Fibroblast of skin of right biceps (primary cell): ENCODE measurements around the gene CCZ1B.
"Not testable (repeated sequence)": the region's sequence is repeated elsewhere in the genome, so short reads cannot be mapped to it uniquely, and the experiment has no call there.

ENCODE experiments used
- DNase-seq: peaks from one replicate; pipeline ENCODE4 v3.0.0-alpha.2; 2013

Gene CCZ1B

DNA sequence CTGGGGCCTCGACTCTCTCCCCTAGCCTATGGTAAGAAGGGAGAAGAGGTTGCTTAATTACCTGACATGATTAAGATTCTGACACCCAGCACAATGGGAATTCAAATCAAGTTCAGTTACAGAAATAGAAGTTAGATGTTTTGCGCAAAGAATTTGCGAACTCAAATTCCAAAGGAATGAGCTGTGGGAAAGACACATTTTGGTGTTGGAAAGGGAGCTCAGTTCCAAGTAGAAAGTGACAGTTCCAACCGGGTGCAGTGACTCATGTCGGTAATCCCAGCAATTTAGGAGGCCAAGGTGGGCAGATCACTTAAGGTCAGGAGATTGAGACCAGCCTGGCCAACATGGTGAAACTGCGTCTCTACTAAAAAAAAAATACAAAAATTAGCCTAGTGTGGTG, 4.0 kb upstream of the CCZ1B start:
- peak; percentile 11 for DNase-seq

DNA sequence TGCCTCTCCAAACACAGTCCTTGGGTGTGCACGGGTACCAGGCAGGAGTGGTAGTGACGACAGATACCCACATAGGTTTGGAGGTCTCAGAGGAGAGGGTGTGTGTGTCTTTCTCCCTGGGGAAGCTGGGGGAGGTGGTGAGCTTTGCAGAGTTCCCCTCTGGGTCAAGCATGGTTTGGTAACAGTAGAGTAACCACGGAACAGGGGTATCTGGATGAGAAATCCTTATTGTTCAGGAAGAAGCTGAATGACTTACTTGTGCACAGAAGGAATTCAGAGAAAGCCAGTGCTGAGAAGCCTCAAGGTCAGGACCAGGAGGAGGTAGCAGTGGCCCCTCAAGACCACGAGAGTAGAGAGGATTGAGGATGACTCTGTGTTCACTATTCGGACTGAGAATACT, 3.5 kb upstream of the CCZ1B start:
- DNase-seq = not testable (repeated sequence)

DNA sequence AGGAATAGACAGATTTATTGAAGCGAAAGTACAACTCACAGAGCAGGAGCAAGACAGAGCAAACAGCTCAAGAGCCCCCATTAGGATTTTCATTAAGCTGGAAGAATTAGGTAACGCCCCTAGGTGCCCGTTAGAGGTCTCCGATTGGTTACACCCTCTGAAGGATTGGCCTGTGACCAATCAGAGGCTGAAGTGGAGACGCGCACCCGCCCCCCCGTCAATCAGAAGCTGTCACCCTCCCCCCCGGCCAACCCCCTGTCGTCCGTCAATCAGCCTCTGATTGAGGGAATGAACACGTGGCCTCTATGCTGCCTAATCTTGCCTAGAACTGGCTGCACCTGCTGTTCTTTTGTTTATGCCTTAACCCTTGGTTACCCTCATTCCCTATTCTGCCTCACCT, 1.1 kb upstream of the CCZ1B start:
- DNase-seq = not testable (repeated sequence)

DNA sequence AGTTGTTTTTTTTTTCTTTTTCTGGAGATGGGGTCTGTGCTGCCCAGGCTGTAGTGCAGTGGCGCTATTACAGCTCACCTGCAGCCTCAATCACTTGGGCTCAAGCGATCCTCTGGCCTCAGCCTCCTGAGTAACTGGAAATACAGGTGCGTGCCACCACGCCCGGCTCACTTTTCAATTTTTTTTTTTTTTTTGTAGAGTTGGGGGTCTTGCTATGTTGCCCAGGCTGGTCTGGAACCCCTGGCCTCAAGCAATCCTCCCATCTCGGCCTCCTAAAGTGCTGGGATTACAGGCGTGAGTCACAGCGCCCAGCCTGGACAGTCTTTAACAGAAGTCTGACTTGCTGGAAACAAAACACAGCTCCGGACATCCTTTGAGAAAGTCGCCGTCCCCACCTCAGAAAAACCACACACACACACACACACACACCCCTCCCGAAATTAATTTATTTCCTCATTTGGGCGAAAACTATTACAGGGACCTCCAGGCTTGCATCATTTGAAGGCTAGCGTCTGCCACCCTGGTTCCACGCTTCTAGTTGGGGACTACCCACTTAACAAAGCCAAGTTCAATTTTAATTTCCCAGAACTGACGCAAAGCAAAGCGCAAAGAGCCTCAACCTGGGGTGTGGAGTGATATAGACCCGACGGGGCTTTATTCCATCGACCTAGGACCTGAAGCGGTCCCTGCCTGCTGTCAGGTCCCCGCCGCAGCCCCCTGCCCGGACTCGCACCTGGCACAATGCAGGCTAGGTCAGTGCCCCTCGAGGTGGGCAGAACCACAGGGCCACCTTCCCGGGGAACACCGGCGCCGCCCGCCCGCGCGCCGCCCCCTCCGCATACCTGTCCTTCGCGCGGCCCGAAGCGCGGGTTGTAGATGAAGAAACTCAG, 594 bp downstream of the CCZ1B start:
- DNase-seq = not testable (repeated sequence)

DNA sequence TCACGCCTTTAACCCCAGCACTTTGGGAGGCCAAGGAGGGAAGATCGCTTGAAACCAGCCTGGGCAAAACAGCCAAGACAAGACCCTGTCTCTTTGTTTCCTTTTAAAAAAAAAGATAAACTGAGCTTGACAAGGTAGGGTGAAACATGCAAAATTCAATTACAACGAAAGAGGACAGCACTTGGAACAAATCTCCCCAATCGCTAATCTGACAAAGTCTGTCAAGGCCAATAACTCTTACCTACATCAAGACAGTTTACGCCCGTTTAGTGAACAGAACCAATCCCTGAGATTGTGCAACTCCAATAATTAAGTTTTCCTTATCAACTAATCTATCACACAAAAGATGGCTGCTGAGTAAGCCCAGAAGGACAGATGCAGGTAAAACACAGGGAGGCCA, 4.5 kb downstream of the CCZ1B start:
- DNase-seq = not testable (repeated sequence)

DNA sequence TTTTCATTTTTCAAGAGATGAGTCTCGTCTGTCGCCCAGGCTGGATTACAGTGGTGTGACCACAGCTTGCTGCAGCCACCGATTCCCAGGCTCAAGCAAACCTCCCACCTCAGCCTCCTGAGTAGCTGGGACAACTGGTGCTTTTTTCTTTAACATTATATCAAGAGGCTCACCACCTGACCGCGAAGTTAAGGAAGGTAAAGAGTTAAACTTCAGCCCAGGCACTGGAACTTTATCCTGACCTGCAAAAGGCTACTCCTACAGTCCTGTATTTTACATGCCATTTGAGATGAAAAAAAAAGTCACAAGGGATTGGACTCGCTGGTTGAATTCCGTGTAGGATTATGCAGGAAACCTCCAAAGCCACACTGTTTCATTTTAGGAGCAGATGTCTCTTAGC, 10.6 kb downstream of the CCZ1B start:
- not testable (repeated sequence) for DNase-seq

DNA sequence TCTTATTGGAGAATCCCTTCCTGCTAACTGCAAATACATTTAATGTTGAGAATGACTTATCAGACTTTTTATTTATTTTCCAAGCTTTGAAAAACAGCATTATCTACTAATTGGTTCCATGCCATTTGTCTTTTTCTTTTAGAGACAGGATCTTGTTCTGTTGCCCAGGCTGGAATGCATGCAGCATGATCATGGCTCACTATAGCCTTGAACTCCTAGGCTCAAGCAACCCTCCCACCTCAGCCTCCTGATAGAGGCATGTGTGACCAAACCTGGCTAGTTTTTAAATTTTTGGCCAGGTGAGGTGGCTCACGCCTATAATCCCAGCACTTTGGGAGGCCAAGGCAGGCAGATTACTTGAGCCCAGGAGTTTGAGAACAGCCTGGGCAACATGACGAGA, 13.1 kb downstream of the CCZ1B start:
- DNase-seq = not testable (repeated sequence)

DNA sequence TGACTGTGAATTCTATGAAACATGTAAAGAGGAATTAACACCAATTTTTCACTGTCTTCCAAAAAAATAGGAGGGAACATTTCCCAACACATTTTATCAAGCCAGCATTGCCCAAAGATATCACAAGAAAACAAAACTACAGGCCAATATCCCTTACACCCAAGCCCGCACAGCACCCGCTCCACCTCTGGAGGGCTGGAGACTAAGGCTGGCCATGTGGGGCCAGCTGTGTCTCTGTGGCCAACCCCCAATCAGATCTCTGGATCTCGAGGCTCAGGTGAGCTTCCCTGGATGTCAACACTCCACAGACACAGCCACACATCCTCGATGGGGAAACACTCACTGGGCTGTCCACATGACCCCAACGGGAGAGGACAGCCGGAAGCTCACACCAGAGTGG, 18.1 kb downstream of the CCZ1B start:
- not testable (repeated sequence) for DNase-seq

DNA sequence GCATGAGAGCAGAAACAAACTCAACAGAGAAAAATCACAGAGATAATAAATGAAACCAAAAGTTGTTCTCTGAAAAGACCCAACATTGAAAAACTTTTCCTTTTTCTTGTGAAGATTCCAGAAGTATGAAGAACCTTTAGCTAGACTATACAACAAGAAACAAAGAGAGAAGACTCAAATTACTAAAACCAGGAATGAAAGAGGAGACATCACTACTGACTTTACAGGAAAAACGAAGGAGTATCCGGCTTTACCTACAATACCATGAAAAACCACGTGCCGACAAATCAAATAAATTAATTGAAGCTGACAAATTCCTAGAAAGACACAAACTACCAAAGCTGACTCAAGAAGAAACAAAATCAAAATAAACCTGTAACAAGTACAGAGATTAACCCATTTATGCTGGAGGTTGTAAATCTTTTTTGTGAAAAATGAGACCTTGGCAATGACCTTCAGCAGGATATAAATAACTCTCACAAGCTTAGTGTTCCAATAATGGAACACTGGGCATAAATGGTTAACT, 18.6 kb downstream of the CCZ1B start:
- DNase-seq = not testable (repeated sequence)

DNA sequence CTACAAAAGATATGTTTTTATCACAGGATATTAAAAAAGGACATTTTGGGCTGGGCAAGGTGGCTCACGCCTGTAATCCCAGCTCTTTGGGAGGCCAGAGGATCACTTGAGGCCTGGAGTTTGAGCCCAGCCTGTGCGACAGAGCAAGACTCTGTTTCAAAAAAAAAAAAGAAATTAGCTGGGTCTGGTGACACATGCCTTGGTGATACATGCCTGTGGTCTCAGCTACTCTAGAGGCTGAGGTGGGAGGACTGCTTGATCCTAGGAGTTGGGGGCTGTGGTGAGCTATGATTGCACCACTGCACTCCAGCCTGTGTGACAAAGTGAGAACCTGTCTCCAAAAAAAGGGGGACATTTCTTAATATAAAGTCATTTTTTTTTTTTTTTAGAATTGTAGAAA, 25.7 kb downstream of the CCZ1B start:
- DNase-seq = not testable (repeated sequence)

DNA sequence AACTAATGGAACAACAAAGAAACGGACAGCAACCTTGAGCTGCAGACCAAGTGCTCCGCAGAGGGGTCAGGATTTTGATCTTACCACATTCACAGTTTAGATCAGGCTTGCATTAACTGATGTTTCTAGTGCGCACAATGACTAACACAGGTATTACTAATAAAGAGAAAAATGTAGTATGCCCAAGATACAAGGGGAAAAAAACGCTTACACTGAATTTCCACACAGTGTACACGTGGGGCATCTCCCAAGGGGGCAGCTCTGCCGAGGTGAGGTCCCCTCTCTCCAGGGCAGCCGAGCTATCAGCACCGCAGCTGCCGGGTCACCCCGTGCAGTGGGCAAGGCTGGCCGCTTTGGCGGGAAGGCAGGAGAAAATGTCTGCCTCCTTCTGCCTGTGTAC, 26.2 kb downstream of the CCZ1B start:
- not testable (repeated sequence) for DNase-seq

DNA sequence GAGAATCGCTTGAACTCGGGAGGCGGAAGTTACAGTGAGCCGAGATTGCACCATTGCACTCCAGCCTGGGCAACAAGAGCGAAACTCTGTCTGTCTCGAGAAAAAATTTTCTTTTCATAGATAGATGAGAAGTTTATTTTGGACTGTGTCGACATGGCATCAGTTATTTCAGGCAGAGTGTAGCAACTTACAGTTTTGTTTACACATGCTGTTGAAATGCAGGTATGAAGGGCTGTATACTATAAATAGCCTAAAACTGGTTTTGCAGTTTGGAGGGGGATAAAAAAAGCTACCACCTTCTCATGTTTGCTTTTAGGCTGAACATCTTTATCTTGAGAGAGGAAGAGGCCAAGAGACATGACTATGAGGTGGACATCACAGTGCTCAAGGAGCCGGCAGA, 28.0 kb downstream of the CCZ1B start:
- not testable (repeated sequence) for DNase-seq

DNA sequence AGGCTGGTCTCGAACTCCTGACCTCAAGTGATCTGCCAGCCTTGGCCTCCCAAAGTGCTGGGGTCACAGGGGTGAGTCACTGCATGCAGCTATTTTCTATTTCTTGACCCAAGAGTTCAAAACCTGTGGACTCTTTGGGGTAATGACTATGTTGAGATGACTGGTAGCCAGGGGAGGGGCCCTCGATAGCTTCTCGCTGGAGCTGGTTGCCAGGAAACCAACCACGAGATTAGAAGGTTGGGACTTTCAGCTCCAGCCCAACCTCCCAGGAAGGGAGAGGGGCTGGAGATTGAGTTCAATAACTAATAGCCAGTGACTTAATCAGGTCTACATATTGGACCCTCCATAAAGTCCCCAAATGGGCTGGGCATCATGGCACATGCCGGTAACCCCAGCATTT, 28.9 kb downstream of the CCZ1B start:
- DNase-seq = not testable (repeated sequence)

DNA sequence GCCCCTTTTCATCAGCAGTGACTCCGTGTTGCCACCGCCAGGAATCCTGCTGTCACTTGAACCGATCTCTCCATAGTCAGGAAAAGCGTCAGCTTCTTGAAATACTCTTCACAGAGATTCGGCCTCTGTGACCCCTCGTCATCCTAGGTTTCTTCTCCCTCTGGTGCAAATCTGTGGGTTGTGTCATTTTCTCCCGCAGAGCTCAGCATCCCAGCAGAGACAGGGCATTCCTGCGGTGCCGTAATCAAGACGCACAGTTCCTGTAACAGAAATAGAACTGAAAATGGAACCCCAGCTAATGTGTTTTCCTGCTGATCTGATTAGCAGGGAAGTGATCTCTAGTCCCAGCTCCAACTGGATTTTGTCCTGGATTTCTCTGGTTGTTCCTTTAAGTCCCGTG, 31.8 kb downstream of the CCZ1B start:
- DNase-seq = not testable (repeated sequence)

DNA sequence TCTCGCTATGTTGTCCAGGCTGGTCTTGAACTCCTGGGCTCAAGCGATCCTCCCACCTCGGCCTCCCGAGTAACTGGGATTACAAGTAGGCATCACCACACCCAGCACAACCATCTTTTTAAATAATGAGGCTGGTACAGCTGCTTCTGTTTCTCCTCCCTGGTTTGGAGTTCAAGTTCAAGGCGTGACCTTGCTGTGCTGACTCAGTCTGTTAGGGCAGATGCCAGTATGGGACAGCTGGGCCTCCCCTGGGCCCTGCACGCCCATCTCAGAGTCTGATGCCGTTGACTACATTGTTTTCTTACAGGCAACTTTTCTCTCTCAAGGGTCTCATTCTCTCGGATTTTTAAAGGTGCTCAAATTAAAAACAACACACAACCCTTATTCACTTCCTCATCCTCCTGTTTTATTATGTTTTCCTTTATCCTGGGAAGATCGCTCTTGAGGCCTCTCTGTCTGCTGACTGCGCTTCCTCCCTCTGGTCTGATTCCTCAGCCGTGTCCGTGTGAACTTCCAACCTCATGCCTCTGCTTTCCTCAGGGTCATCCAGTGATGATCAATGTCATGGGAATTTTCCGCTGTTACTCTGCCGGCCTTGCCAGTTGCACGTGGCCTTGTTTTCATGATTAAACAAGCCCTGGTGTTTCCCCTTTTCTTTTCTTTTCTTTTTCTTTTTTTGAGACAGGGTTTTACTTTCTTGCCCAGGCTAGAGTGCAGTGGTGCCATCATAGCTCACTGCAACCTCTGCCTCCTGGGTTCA, 33.8 kb downstream of the CCZ1B start:
- DNase-seq = peak; percentile 3

DNA sequence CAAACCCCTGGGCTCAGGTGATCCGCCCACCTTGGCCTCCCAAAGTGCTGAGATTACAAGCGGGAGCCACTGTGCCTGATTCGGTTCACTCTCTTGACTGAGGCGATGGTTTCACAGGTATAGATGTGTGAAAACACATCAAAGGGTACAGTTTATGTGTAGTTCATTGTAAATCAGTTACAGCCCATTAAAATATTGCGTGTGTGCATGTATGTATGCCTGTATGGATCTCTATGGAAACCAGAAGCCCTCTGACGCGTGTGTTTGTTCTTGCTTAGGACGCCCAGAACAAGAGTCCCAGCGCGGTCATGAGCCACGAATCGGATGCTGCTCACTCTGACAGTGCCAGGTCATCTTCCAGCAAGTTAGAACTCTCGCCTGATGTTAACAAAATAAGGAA, 36.7 kb downstream of the CCZ1B start:
- DNase-seq = not testable (repeated sequence)

DNA sequence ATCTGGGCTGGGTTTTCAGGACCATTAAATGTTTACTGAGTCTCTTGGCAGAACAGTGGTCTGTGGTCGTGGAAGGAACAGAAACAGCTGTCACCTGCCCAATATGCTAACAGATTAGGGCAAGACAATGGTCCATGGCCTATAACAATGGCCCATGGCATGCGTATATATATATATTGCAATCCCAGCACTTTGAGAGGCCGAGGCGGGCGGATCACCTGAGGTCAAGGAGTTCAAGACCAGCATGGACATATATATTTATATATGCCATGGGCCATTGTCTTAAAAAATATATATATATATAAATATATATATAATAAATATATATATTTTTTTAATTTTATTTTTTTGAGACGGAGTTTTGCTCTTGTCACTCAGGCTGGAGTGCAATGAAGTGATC, 44.5 kb downstream of the CCZ1B start:
- not testable (repeated sequence) for DNase-seq

DNA sequence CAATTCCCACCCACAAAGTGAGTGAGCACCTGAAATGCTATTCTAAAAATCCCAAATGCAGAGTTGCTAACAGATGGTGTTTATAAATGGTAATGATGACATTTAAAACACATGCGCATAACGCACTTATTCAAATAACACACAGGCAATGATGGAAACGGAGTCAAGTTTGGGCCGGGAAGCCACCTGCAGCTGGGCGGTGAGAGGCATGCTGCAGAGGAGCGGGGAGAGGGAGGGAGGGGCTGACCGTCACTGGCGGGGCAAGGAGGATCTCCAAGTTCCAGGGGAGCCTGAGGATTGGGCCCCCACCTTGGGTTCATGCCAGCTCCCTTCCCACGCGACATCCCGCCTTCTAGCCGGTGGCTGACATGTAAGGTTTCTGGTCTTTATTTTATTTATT, 64.9 kb downstream of the CCZ1B start:
- DNase-seq = not testable (repeated sequence)

DNA sequence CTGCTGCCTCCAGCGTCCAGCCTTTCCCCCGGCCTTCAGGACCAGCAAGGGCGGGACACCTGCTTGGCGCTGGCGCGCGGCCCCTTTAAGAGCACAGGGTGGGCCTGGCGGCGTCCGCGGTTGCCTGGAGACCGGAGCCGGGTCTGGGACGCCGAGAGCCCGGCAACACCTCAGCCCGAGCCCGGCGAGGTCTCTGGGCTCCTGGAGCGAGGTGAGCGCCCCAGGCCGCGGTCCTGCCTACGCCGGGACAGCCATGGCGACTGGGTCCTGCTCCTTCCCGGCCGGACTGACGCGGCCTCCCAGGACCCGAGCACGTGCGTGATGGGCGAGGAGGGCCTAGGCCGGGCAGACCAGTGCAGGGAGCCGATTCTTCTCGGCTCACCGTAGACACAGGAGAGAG, 72.1 kb downstream of the CCZ1B start, which contains the start of gene RSPH10B2:
TSS of gene RSPH10B2 (plus strand) at position 140 of the 400 bp plus-strand sequence. CDS start 3,575 bp downstream, outside the sequence.
- DNase-seq = not testable (repeated sequence)

DNA sequence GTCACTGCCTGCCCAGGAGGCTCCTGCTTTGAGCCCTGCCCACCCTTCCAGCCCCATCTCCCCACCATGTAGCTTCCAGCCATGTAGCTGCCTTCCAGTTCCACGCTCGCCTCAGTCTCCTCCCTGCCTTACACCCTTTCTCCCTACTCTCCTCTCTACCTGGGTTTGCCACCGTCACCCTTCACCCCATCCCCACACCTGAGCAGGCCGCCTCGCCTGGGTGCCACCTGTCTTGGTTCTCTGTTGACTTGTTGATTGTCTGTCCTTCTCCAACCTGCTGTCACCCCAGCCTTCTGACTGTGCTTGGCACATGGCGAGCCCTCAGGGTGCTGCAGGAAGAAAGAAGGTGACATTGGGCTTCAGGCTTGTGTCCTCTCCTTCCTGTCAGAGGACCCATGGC, 75.9 kb downstream of the CCZ1B start:
- not testable (repeated sequence) for DNase-seq

DNA sequence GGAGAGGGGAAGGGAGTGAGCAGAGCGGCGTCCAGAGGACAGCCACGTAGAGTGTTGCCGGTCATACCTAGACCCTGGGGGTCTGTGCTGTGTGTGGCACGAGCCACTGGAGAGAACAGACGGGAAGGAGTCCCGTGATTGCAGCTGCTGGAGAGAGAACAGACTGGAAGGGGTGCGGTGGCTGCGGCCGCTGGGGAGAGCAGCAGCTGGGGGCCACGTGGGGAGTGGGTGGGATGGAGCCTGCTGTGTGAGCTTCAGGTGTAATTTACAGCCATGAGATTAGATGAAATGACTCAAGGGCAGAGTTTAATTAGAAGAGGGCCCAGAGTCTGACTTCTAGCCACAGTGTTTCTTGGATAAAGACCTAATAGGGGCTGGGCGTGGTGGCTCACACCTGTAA, 76.7 kb downstream of the CCZ1B start:
- DNase-seq = not testable (repeated sequence)
